Left colon (tissue), 2 donors: ENCODE measurements around the gene SKIL. TPM values are rescaled to one million over a fixed set of nuclear protein-coding genes. Genes with fewer than 3 reads are reported as not detected.
A peak's percentile ranks its signal among the peaks of the same experiment; 100 is the strongest.

Source experiments
- ATAC-seq: fragments of 200-7000 bp; cut with Tn5 transposase; one replicate; pipeline ENCODE4 v1.9.1; 2020; ENCODE audit warnings: mild to moderate bottlenecking, moderate library complexity
- DNase-seq, 2 donors: peaks; one replicate each; pipeline ENCODE4 v3.0.0-alpha.2; 2020
- intact Hi-C, 2 donors: fragments of 100-400 bp; cut with DNase I in 1 of 2; cut with micrococcal nuclease in 1 of 2; formaldehyde crosslinking; loops; one replicate each; pipeline versions ENCODE4 v1.11.2 to v1.14.0; 2022; cut with DNase I, micrococcal nuclease
- total RNA-seq, 2 donors: library from RNA; stranded (reverse); fragmentation: NEBNext Ultra II Directional; extraction: Animal tissue kit (Norgen Biotek cat#: 25700); gene quantifications; one replicate each; pipeline ENCODE4 v1.2.1, GENCODE V29; 2021
- donor health status: DM: no; HTN: no; CAD: no.
- donor health status: DM: yes; HTN: yes; CAD: no.

SKIL gene
- total RNA-seq, 2 donors from 2014 or later, result 43.9 to 51.1 TPM

DNA sequence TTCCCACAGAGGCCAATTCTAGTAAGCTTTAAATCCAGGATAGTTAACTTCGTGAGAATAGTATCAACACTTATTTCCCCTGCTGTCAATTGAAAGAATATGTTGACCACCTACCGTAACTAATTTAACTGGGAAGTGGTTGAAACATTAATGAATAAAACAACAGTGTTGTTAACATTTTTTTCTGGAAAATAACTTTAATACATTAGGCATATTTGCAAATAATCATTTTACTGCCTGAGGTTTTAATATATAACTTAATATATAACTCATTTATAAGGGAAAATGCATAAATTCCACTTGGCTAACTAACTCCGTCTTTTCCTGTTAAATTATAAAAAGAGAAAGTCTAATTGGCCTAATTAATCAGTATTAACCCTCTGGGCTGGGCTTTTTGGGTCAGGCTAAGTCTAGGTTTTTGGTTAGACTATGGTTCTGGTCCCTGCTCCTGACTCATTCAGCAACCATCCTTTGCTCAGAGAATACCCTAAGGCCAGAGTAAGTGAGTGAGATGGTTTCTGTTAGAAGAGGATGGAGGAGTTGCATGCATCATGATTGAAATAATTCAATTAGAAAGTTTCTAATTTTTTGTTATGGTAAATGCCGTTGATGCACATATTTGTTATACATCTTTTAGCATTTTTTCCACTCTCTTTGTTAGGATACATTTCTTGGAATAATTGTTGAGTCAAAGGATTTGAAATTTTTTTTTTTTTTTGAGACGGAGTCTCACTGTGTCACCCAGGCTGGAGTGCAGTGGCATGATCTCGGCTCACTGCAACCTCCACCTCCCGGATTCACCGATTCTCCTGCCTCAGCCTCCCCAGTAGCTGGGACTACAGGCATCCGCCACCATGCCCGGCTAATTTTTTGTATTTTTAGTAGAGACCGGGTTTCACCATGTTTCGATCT lies 10.8 kb upstream of the SKIL start:
- ATAC-seq (no peak), DNase-seq (no peak)
- intact Hi-C loops, result no loop called here

DNA sequence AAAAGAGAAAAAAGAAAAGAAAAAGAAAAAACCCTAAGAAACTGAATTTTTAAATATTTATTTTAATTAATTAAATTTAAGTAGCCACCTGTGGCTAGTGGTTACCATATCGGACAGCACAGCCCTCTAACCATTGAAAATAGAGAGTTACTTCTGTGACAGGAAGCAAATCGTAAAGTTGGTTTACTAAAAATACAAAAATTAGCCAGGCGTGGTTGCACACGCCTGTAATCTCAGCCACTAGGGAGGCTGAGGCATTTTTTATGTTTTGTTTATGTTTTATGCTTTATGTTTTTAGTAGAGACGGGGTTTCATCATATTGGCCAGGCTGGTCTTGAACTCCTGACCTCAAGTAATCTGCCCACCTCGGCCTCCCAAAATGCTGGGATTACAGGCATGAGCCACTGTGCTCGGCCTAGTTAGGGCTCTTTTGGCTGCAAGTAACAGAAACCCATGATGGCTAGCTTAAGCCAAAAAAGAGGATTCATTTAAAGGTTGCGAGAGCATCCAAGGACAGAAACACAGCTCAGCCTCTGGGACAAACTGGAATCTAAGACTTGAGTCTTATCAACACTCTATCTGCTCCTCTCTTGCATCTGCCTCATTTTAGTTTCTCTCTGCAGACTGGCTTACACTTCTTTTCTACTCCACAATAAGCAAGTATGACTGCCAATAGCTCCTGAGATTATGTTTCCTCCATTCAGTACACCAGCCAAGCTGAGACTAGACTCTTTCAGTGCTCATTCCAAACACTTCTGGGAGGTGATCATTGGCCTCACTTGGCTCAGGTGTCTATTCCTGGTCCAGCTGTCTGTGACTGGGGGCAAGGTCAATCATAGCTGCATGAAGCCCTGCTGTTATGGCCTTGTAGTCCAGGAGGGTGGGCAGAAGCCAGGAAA lies 6.8 kb upstream of the SKIL start:
- ATAC-seq (peak; percentile 16), DNase-seq (no peak)
- intact Hi-C loops, result no loop called here

DNA sequence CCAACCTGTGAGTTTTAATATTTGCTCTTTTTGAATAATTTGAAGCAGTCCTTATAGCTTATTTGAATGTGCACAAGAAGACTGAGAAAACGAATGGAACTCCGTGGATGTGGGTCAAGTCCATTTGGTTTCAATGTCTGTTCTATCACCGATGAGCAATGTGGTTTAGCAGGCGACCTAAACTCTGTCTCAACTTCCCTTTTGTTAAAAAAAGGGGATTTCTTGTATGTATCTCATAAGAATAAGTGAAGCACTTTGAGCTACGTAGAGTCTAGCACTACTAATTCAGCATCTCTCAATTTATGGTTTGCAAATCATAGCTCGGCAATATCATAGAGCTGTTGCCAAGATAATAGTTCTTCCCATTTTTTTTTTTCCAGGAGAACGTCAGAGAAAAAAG lies 4.6 kb upstream of the SKIL start:
- no peak for DNase-seq
- no peak for ATAC-seq
- intact Hi-C loops, result no loop called here

DNA sequence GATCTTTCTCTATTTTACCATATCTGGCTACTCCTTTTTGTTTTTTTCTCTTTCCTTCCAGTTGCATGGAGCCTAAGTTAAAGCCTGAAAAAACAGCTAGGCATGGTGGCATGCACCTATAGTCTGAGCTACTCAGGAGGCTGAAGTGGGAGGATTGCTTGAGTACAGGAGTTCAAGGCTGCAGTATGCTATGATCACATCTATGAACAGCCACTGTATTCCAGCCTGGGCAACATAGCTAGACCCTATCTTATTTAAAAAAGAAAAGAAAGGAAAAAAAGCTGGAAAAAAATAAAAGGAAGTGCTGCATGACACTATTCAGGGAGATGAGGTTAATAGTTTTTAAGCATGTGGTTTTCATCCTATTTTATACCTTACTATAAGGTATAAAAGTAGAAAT lies 4.0 kb upstream of the SKIL start:
- DNase-seq (no peak), ATAC-seq (no peak)
- intact Hi-C loops, result no loop called here

DNA sequence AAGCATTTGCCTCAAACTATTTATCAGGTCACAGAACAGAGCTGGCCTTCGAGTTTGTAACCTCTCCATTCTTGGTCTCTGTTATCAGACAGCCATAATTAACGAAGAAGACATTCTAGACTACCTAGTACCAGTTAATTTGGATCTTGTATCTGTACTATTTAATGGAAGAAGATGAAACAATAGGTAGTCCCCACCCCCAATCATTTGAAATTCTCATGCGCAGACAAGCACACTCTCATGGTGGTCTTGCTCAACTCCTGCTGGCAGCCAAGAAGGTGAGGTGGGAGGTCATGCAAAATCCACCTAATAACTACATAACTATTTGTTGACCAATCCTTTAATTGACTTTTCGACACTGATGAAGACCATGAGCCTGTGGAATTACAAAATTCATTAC lies 2.8 kb upstream of the SKIL start:
- intact Hi-C loops, result no loop called here
- DNase-seq (no peak), ATAC-seq (no peak)

DNA sequence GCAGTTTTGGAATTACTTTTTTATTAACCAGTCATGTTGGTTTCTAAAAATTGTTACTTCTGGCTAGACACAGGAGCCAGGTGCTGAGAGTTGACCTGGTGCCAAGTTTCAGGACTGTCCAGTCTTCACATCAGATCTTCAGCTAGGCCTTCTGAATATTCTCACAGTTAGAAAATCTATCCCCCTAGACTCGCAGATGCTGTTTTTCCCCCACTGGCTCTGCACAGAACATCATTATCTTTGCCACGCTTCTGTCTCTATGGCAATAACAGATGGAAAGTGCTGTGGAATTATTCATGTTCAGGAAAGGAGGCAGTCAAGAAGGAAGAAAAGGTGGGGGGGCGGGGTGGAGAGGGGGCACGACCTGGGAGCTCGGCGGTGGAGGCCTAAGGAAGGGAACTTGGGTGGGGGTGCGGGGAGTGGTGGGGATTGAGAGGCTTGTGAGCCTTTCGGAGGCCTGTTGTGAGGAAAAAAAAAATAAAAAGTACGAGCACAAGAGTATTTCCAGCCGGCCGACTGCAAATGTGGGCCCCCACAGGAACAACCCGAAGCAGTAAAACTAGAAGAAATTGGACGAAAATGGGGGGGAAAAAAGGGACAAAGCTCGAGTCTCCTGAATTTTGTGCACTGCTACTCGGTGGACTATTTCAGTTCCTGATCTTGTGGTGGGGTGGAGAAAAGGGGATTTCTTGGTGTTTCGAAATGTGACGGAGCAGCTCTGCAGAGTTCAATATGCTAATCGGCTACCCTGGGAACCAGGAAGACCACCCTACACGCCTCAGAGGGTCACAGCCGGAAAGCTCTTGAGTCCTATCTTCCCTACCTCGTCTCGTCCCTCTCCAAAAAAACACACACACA lies 1.5 kb upstream of the SKIL start:
- DNase-seq (peak; percentile 48 to 56), ATAC-seq (peak; percentile 0)
- intact Hi-C loops, result no loop called here

DNA sequence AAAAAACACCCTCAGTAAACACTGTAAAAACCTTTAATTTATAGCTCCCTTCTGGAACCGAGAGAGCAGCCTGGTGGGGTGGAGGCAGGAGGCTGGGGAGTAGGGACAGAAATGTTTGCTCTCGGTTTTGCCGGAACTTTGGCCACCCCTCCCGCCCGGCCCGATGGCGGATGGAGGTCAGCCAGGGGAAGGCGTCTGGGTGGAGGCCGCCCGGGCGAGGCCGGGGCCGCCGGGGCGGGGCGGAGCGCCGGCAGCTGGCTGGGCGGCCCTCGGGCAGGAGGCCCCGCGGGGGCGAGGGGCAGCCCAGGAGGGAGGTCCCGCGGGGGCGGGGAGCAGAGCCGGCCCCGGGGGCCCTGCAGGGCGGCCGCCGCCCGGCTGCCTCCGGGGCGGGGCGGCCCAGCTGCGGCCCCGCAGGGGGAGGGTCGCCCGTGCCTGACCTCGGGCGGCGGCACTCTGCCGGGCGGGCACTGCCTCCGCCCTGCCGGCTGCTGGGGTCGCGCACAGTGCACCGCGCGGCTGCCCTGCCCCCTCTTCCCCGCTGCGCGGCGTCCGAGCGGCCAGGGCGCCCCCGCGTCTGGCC lies 829 bp upstream of the SKIL start:
- peak; percentile 65 for ATAC-seq
- intact Hi-C loops, result no loop called here
- DNase-seq, result peak; percentile 84 to 85

DNA sequence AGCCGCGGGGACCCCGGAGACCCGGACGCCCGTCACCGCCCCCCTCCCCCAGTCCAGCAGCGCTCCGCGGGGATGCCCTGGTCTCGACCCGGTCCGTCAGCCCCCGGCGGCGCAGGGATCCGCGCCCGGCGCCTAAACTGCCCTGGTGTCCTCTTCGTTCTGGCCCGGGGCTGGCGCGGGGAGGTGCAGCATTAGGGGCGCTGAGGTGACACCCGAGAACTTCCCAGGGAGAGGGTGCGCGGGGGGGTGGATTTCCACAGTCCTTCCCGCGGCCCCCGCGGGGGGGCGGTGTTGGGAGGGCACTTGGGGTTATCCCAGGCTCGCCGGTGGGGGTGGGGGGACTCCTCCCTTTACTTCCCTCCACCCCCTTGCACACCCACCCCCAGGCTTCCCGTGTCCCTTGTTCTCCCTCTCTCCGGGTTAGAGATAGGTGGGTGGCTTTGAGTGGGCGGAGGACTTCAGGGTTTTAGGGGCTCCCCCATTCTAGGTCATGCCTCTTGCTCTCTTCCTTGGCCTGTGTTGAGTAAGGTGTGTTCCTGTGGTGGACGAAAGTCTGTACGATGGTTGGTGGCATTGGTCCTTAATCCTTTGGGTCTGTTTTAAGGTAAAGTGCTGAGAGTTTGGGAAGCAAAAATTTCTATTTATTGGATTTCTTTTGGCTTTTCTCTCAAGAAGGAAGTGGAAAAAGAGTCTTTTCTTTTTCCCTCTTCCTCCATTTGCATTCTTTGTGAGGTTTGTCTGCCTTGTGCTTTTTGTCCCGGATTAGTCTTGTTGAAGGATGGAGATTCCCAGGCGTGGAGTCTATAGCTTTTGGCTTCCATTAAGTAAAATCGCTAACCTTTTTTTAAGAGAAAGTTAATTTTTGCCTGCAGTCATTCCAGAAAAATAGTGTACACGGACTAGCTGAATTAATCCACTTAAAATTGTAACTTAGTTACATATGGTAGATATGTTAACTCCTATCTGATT lies 811 bp downstream of the SKIL start:
- ATAC-seq (peak; percentile 41), DNase-seq (peak; percentile 83 to 93)
- intact Hi-C loops, result no loop called here

DNA sequence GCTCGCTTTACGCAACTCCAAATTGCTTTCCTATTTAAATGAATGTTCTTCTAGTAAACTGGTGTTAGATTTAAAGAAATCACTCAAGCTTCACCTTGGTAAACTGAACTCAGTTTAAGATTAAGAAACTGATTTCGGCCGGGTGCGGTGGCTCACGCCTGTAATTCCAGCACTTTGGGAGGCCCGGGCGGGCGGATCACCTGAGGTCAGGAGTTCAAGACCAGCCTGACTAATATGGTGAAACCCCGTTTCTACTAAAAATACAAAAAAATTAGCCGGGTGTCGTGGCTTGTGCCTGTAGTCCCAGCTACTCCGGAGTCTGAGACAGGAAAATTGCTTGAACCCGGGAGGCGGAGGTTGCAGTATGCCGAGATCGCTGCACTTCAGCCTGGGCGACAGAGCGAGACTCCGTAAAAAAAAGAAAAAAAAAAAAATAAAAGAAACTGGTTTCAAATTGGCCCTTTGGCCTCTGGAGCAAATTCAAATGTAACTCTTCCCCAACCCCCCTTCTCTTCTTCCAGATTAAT lies 1.7 kb downstream of the SKIL start:
- ATAC-seq (no peak), DNase-seq (peak in 1 of 2 donors; percentile 27)
- intact Hi-C loops, result no loop called here

DNA sequence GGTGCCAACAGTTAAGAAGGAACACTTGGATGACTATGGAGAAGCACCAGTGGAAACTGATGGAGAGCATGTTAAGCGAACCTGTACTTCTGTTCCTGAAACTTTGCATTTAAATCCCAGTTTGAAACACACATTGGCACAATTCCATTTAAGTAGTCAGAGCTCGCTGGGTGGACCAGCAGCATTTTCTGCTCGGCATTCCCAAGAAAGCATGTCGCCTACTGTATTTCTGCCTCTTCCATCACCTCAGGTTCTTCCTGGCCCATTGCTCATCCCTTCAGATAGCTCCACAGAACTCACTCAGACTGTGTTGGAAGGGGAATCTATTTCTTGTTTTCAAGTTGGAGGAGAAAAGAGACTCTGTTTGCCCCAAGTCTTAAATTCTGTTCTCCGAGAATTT lies 3.0 kb downstream of the SKIL start:
- DNase-seq (no peak), ATAC-seq (no peak)
- intact Hi-C loops, result loop anchor here in 1 of 2 donors (10.0 kb wide), 1 partner anchor 46 kb away; no protein-coding TSS in a partner anchor

DNA sequence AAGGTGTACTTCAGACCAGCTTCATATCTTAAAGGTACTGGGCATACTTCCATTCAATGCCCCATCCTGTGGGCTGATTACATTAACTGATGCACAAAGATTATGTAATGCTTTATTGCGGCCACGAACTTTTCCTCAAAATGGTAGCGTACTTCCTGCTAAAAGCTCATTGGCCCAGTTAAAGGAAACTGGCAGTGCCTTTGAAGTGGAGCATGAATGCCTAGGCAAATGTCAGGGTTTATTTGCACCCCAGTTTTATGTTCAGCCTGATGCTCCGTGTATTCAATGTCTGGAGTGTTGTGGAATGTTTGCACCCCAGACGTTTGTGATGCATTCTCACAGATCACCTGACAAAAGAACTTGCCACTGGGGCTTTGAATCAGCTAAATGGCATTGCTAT lies 3.4 kb downstream of the SKIL start:
- DNase-seq, result no peak
- ATAC-seq, result no peak
- intact Hi-C loops, result loop anchor here in 1 of 2 donors (10.0 kb wide), 1 partner anchor 46 kb away; no protein-coding TSS in a partner anchor

DNA sequence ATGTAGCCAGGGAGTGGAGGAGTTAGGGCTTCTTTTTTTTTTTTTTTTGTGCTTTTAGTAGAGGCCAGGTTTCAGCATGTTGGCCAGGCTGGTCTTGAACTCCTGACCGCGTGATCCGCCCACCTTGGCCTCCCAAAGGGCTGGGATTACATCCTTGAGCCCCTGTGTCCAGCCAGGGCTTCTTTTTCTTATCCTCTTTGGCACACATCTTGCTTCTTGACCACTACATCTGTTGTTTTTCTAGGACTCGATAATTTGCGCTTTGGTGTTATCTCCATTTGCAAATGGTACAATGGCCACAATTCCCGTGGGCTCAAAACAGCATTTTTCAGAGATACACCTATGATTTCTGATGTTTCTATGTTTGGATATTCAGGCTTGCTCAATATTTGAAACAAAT lies 4.2 kb downstream of the SKIL start:
- DNase-seq, result no peak
- ATAC-seq, result no peak
- intact Hi-C loops, result loop anchor here in 1 of 2 donors (10.0 kb wide), 1 partner anchor 47 kb away; no protein-coding TSS in a partner anchor

DNA sequence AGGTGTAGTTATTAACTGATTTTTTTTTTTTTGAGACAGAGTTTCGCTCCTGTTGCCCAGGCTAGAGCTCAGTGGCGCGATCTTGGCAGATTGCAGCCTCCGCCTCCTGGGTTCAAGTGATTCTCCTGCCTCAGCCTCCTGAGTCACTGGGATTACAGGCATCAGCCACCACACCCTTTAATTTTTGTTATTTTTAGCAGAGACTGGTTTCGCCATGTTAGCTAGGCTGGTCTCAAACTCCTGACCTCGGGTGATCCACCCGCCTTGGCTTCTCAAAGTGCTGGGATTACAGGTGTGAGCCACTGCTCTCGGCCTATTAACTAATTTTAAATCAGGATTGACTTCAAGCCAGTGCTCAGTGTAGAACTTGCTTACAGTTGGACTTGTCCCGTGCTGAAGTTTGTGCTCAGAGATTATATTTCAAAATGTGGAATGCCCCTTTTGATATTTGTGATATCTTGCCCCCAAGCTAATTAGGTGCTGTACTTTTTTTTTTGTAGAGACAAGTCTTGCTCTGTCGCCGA lies 6.0 kb downstream of the SKIL start:
- ATAC-seq (no peak), DNase-seq (no peak)
- intact Hi-C loops, result loop anchor here in 1 of 2 donors (10.0 kb wide), 1 partner anchor 49 kb away; no protein-coding TSS in a partner anchor

DNA sequence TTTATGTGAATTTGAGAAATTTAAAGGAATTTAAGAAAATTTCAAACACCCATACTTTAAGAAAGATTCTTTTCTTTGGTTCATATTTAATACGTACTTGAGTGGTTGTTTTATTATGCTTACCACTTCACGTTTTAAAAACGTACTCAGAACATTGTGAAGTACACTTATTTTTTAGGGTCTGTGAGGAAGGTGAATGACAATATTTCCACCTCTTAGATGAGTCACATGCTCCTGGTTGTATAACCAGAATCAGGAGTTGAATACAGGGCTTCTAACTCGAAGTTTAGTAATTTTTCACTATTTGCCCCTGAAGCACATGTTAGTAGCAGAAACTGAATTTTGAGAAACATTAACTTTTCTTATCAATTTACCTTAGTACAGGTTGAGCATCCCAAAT lies 7.5 kb downstream of the SKIL start:
- ATAC-seq, result no peak
- intact Hi-C loops, result loop anchor here in 1 of 2 donors (10.0 kb wide), 1 partner anchor 50 kb away; no protein-coding TSS in a partner anchor
- no peak for DNase-seq

DNA sequence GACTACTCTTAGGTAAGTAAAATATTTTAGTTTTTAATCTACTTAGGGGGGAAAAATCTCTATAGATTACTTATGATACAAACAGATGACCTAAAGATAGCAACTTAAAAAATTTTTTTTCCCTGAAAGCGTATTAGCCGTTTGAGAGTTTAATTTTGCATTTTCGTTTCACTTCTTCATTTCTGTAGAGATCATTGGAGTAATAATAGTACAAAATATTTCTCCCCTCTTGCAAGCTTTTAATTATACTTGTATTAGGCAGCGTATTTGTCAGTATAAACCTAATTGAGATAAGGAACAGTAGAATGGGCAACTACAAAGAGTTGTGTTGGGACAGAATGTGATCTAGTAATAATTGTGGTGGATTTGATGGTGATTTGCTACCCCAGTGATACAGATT lies 10.3 kb downstream of the SKIL start:
- DNase-seq (no peak), ATAC-seq (no peak)
- intact Hi-C loops, result loop anchor here in 1 of 2 donors (10.0 kb wide), 1 partner anchor 53 kb away; no protein-coding TSS in a partner anchor

DNA sequence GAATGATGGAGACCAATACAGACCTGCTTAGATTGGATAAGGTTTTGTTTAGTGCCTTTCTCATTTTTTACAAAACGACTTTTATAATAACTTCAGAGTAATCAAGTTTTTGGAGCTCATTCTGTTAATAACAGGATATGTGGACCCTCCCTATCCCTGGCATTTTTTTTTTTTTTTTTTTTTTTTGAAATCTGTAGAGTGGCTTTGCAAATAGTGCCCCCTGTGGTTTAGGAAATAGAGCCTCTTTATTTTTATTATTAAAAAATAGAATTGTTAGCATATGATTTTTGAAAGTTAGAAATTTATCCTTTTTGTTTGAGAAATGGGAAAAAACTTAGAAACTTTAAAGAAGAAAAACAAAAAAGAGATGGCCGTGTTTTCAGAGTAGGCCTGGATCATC lies 11.4 kb downstream of the SKIL start:
- no peak for ATAC-seq
- intact Hi-C loops, result loop anchor here in 1 of 2 donors (10.0 kb wide), 1 partner anchor 54 kb away; no protein-coding TSS in a partner anchor

More for the DNA sequence above, 11.4 kb downstream of the SKIL start:
- DNase-seq, result no peak
